ENCODE data around the gene SLC26A1. TPM values are rescaled to one million over a fixed set of nuclear protein-coding genes. Genes with fewer than 3 reads are reported as not detected.
A peak's percentile ranks its signal among the peaks of the same experiment; 100 is the strongest.

SLC26A1 gene
- total RNA-seq, 1 experiment from 2014 or later = 0.09 TPM

GRCh38 chr4:996030-996996, 3.1 kb upstream of the SLC26A1 start:
- no CpG with 5 or more reads among the region's 15 CpGs for whole genome bisulfite sequencing (ENCODE audit: extremely low coverage, insufficient read length, low lambda C conversion rate)
- peaks cover 22% of the 10 kb centered on the region; the same call in 1 of the 2 replicates for H3K27me3 ChIP-seq (ENCODE audit: insufficient read depth, low read length)
- H2BK120ac ChIP-seq (ENCODE audit: low read depth, low read length, poor library complexity, severe bottlenecking) = no peak overlapping the region
- no peak for DNase-seq
- no peak overlapping the region for H2AK5ac ChIP-seq (ENCODE audit: insufficient read length, low read length)
- peaks cover 0 to 2% of the 10 kb centered on the region in 2 experiments; a peak in 1 of 5 replicates for H3K9me3 Mint-ChIP-seq
- H3K27ac Mint-ChIP-seq = no peak overlapping the region
- no peak overlapping the region for H4K8ac ChIP-seq (replicated peaks; ENCODE audit: insufficient read length, low read depth, low read length)
- no peaks in the 10 kb centered on the region for H4K20me1 ChIP-seq (ENCODE audit: control insufficient read depth, insufficient read depth, insufficient read length)
- H2AFZ ChIP-seq (ENCODE audit: low read length) = no peak overlapping the region
- no peak overlapping the region for H2BK15ac ChIP-seq (ENCODE audit: low read depth, low read length)
- no peak overlapping the region for H3K4me2 ChIP-seq (ENCODE audit: insufficient read depth, insufficient read length, low read length)
- no peak overlapping the region for H2BK5ac ChIP-seq (ENCODE audit: insufficient read length, low read length)
- H4K5ac ChIP-seq (ENCODE audit: insufficient read length, low read depth, low read length) = no peak overlapping the region
- no peak overlapping the region for H3K4ac ChIP-seq (ENCODE audit: low read depth, low read length)
- 0 out of 4 replicates have a peak, but pooled peaks cover 0 to 2% of the 10 kb centered on the region in 2 experiments for H3K4me1 Mint-ChIP-seq
- no peak overlapping the region for H2BK20ac ChIP-seq (ENCODE audit: low read depth, low read length, poor library complexity, severe bottlenecking)
- no peak overlapping the region for H3K18ac ChIP-seq (ENCODE audit: insufficient read length, low read depth, low read length)
- no peak overlapping the region for H3K9ac ChIP-seq (ENCODE audit: extremely low read depth, insufficient read length, low read length)
- TF ChIP-seq CTCF (conservative IDR thresholded peaks at IDR 0.05) = no peak
- no peaks in the 10 kb centered on the region for H3K4me1 ChIP-seq (ENCODE audit: insufficient read depth, low read length)
- H3K56ac ChIP-seq (ENCODE audit: insufficient read length, low read depth, low read length) = no peak overlapping the region
- H3K23ac ChIP-seq (ENCODE audit: insufficient read length, low read depth, low read length) = no peak overlapping the region
- peaks cover 3% of the 10 kb centered on the region for H3K23me2 ChIP-seq (ENCODE audit: insufficient read length, low read depth, low read length, poor library complexity, severe bottlenecking)
- H3T11ph ChIP-seq (ENCODE audit: low read length) = no peak overlapping the region
- H2BK12ac ChIP-seq (ENCODE audit: insufficient read length, low read depth, low read length) = no peak overlapping the region
- H3K27ac ChIP-seq (ENCODE audit: insufficient read length, low read depth, low read length) = no peak overlapping the region
- peaks cover 57% of the 10 kb centered on the region for H3K27me3 Mint-ChIP-seq (ENCODE audit: low read depth)
- peak overlapping the region in 1 of 2 experiments; percentile 70; a peak in 3 of 5 replicates for H3K4me3 Mint-ChIP-seq
- H3K36me3 Mint-ChIP-seq (ENCODE audit: insufficient read depth in 1 of 3, low read depth in 3 of 3) = no peaks in the 10 kb centered on the region
- H4K91ac ChIP-seq (ENCODE audit: insufficient read length, low read depth, low read length) = no peak overlapping the region
- H3K14ac ChIP-seq (ENCODE audit: insufficient read depth, low read length) = no peak overlapping the region
- no peaks in the 10 kb centered on the region for H3K9me3 ChIP-seq (ENCODE audit: control insufficient read depth, low read depth, low read length)
- H3K79me1 ChIP-seq (ENCODE audit: insufficient read depth, low read depth, low read length, poor library complexity, severe bottlenecking) = no peaks in the 10 kb centered on the region
- no peaks in the 10 kb centered on the region for H3K79me2 ChIP-seq (ENCODE audit: insufficient read depth, low read length)

All from H9 (cell line).